Endothelial cell of umbilical vein (primary cell): ENCODE results near the gene LPAR1. TPM values are rescaled to one million over a fixed set of nuclear protein-coding genes. Genes with fewer than 3 reads are reported as not detected.

Experiments
- BruUV-seq: library from RNA; stranded (reverse); fragments of 400-500 nt; replicated peaks from 2 replicates; lab custom pipeline; 2021; lab: Mats Ljungman, UMichigan
- CTCF ChIA-PET: fragments of 300-600, 350-600 bp; sonication (Branson Sonifier 250); formaldehyde crosslinking; loops from one replicate; lab custom pipeline; 2021; ENCODE audit warnings: antibody characterized with exemption, inconsistent platforms; lab: Charles Lee
- POLR2A ChIA-PET: fragments of 300-600, 350-600 bp; sonication (Branson Sonifier 250); formaldehyde crosslinking; loops from one replicate; lab custom pipeline; 2021; ENCODE audit warnings: antibody characterized with exemption, inconsistent platforms; lab: Charles Lee
- DNase-seq: peaks from one replicate; pipeline ENCODE4 v3.0.0-alpha.2; 2011; ENCODE audit warnings: low read depth, low spot score
- FAIRE-seq: peaks from 2 replicates; lab custom pipeline; 2011; peaks lifted over from hg19 to GRCh38; lab: Jason Lieb, UNC
- H2AFZ ChIP-seq: 2 replicates; pipeline ENCODE4 v1.6.0; 2012; ENCODE audit warnings: low read depth, low read length, control low read depth, inconsistent platforms
- H3K27ac ChIP-seq: 2 replicates; pipeline ENCODE4 v1.5.1; 2011; ENCODE audit warnings: low read depth, mild to moderate bottlenecking, control low read depth, low read length, moderate library complexity; ENCODE audit not compliant: insufficient read depth
- H3K27me3 ChIP-seq, 2 experiments: 2 replicates each; pipeline versions ENCODE4 v1.6.0 to v1.6.1; 2011; ENCODE audit warnings: low read length in 2 of 2, mixed read lengths in 1 of 2; ENCODE audit not compliant: control insufficient read depth in 2 of 2, insufficient read depth in 2 of 2
- H3K36me3 ChIP-seq, 2 experiments: 2 replicates in 1 of 2; 3 replicates in 1 of 2; pipeline ENCODE4 v1.5.1; 2011; ENCODE audit warnings: low read length in 2 of 2, mild to moderate bottlenecking in 1 of 2, moderate library complexity in 1 of 2; ENCODE audit not compliant: control insufficient read depth in 2 of 2, insufficient read depth in 2 of 2; ENCODE audit errors: extremely low read depth in 1 of 2
- H3K4me1 ChIP-seq: 3 replicates; pipeline ENCODE4 v1.5.1; 2011; ENCODE audit warnings: mild to moderate bottlenecking, low read length; ENCODE audit not compliant: control insufficient read depth, insufficient read depth; ENCODE audit errors: extremely low read depth
- H3K4me2 ChIP-seq: 2 replicates; pipeline ENCODE4 v1.6.1; 2011; ENCODE audit warnings: low read length, control low read depth, mixed read lengths; ENCODE audit not compliant: insufficient read depth
- H3K4me3 ChIP-seq, 3 experiments: fragments of 200-600 bp in 1 of 3; sonication (generic), shearing (Covaris generic) in 1 of 3; replicated peaks in 1 of 3; 2 replicates each; pipeline ENCODE4 v1.5.1; 2011 to 2016; ENCODE audit warnings: control low read depth in 3 of 3, low read length in 3 of 3, mild to moderate bottlenecking in 2 of 3, inconsistent platforms in 1 of 3, low read depth in 1 of 3, moderate library complexity in 1 of 3; ENCODE audit not compliant: insufficient read depth in 1 of 3
- H3K79me2 ChIP-seq: 2 replicates; pipeline ENCODE4 v1.6.0; 2012; ENCODE audit warnings: low read length, inconsistent platforms; ENCODE audit not compliant: control insufficient read depth, insufficient read depth
- H3K9ac ChIP-seq: replicated peaks from 2 replicates; pipeline ENCODE3; 2011; ENCODE audit warnings: low read length, control low read depth; ENCODE audit not compliant: insufficient read depth; ENCODE audit errors: extremely low read depth
- H3K9me1 ChIP-seq: replicated peaks from 3 replicates; pipeline ENCODE4 v1.6.0; 2011; ENCODE audit warnings: mild to moderate bottlenecking, low read length; ENCODE audit not compliant: control insufficient read depth, insufficient read depth; ENCODE audit errors: extremely low read depth
- H3K9me3 ChIP-seq: replicated peaks from 2 replicates; pipeline ENCODE4 v1.5.1; 2012; ENCODE audit warnings: low read length, inconsistent platforms; ENCODE audit not compliant: control insufficient read depth, insufficient read depth
- H4K20me1 ChIP-seq: replicated peaks from 2 replicates; pipeline ENCODE3; 2011; ENCODE audit warnings: mild to moderate bottlenecking, low read length; ENCODE audit not compliant: control insufficient read depth, insufficient read depth; ENCODE audit errors: extremely low read depth
- EZH2 ChIP-seq: IDR thresholded peaks from 2 replicates; pipeline ENCODE4 v1.6.1; 2012; ENCODE audit warnings: borderline replicate concordance, low read depth, mild to moderate bottlenecking, moderate library complexity, low read length, inconsistent platforms; ENCODE audit not compliant: severe bottlenecking
- FOS ChIP-seq: IDR thresholded peaks from 2 replicates; pipeline ENCODE4 v1.6.1; 2011; ENCODE audit warnings: mild to moderate bottlenecking, low read length, moderate library complexity, borderline replicate concordance; ENCODE audit not compliant: insufficient read depth
- GATA2 ChIP-seq: IDR thresholded peaks from 2 replicates; pipeline ENCODE4 v1.7.0; 2011; ENCODE audit warnings: low read depth, mild to moderate bottlenecking, moderate library complexity, mixed read lengths, low read length; ENCODE audit not compliant: insufficient read length, insufficient read depth
- JUN ChIP-seq: IDR thresholded peaks from 2 replicates; pipeline ENCODE4 v1.6.1; 2011; ENCODE audit warnings: borderline replicate concordance, low read depth; ENCODE audit not compliant: insufficient read length, insufficient read depth
- MYC ChIP-seq: IDR thresholded peaks from one replicate; pipeline ENCODE4 v1.6.1; 2011; ENCODE audit warnings: mild to moderate bottlenecking, low read depth, low read length
- POLR2A ChIP-seq: IDR thresholded peaks from 2 replicates; pipeline ENCODE4 v1.6.1; 2012; ENCODE audit warnings: low read depth, mild to moderate bottlenecking, control low read depth, low read length
- POLR2AphosphoS5 ChIP-seq: IDR thresholded peaks from 2 replicates; pipeline ENCODE4 v1.6.1; 2012; ENCODE audit warnings: low read depth, mild to moderate bottlenecking, control low read depth, low read length, moderate library complexity; ENCODE audit not compliant: insufficient read depth
- dilution Hi-C: fragments of 300-500 bp; cut with MboI; formaldehyde crosslinking; loops from one replicate; pipeline ENCODE4 v1.15.0; 2019; ENCODE audit warnings: low sequenced_read_pairs; ENCODE audit not compliant: extremely low pct_ligation_motif_present
- intact Hi-C: fragments of 100-400 bp; cut with micrococcal nuclease; formaldehyde crosslinking; loops from one replicate; pipeline ENCODE4 v1.10.0; 2022
- polyA plus RNA-seq, 4 experiments: library from polyadenylated mRNA; depleted of rRNA in 3 of 4; stranded (reverse) in 3 of 4; unstranded in 1 of 4; fragments of >200 nt; gene quantifications; 2 replicates each; pipeline versions ENCODE4 v1.2.1 to v1.2.3, GENCODE V29; 2011 to 2012; ENCODE audit warnings: missing spikeins in 1 of 4
- total RNA-seq: library from RNA; stranded (reverse); gene quantifications from 2 replicates; pipeline ENCODE4 v1.2.3, GENCODE V29; 2021
- TF ChIP-seq, protein P1 (sequence below), 2 donors: IDR thresholded peaks; 1 replicate in 1 of 2; 2 replicates in 1 of 2; pipeline ENCODE4 v1.5.1; 2011; ENCODE audit warnings: low read length in 2 of 2, mild to moderate bottlenecking in 2 of 2, moderate library complexity in 2 of 2, control low read depth in 1 of 2, inconsistent platforms in 1 of 2, low read depth in 1 of 2; ENCODE audit not compliant: insufficient read depth in 1 of 2; ENCODE audit errors: extremely low read depth in 1 of 2
- TF ChIP-seq, protein P2 (sequence below): IDR thresholded peaks from 2 replicates; pipeline ENCODE4 v1.6.1; 2011; ENCODE audit not compliant: insufficient read depth, insufficient read length

LPAR1 gene
- total and polyA plus RNA-seq, 2 donors (not counting 3 experiments of a cell fraction or from before 2014, with no cell fraction given): 0.88 to 3.0 TPM

DNA sequence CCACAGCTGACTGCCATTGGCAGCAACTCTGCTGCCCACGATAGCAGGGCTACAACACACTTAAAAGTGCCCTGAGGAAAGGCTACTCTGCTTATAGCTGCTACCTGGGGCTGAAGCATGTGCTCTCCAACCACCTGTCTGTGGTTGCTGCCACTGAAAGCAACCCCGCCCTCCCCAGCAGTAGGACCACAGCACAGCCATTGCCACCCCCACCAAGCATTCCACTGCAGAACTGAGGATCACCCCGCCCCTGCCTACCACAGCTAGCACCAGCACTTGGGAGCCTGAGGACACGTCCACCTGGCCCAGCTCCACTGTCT is 85.8 kb downstream of the LPAR1 start:
- POLR2A ChIA-PET: no interaction called here
- Histone ChIP-seq H3K27me3 (no peaks in the 10 kb centered on the region), H3K4me2 (no peak overlapping the region), H3K36me3 (no peaks in the 10 kb centered on the region), H3K4me1 (no peaks in the 10 kb centered on the region), H3K79me2 (no peaks in the 10 kb centered on the region), H3K4me3 (no peak overlapping the region), H2AFZ (no peak overlapping the region), H3K9me1 (no peaks in the 10 kb centered on the region), H4K20me1 (no peaks in the 10 kb centered on the region), H3K9me3 (no peaks in the 10 kb centered on the region), H3K27ac (no peak overlapping the region), H3K9ac (no peak overlapping the region)
- DNase-seq (no peak), FAIRE-seq (no peak)
- dilution Hi-C loops: no loop called here
- CTCF ChIA-PET: interaction anchor here (1.2 kb wide), 1 partner anchor 14 kb away, joined by 3 read pairs; no protein-coding TSS in a partner anchor
- no TSS peak for BruUV-seq
- TF ChIP-seq POLR2AphosphoS5: no peak
- TF ChIP-seq JUN: no peak
- TF ChIP-seq POLR2A: no peak
- no peak for TF ChIP-seq GATA2
- TF ChIP-seq EZH2: no peak
- TF ChIP-seq, protein P1, sequence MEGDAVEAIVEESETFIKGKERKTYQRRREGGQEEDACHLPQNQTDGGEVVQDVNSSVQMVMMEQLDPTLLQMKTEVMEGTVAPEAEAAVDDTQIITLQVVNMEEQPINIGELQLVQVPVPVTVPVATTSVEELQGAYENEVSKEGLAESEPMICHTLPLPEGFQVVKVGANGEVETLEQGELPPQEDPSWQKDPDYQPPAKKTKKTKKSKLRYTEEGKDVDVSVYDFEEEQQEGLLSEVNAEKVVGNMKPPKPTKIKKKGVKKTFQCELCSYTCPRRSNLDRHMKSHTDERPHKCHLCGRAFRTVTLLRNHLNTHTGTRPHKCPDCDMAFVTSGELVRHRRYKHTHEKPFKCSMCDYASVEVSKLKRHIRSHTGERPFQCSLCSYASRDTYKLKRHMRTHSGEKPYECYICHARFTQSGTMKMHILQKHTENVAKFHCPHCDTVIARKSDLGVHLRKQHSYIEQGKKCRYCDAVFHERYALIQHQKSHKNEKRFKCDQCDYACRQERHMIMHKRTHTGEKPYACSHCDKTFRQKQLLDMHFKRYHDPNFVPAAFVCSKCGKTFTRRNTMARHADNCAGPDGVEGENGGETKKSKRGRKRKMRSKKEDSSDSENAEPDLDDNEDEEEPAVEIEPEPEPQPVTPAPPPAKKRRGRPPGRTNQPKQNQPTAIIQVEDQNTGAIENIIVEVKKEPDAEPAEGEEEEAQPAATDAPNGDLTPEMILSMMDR (IDR thresholded peaks at IDR 0.05; ENCODE audit: extremely low read depth in 1 of 2, insufficient read depth in 1 of 2, low read depth in 1 of 2, low read length in 2 of 2): no peak
- TF ChIP-seq FOS: no peak
- no peak for TF ChIP-seq MYC
- TF ChIP-seq, protein P2, sequence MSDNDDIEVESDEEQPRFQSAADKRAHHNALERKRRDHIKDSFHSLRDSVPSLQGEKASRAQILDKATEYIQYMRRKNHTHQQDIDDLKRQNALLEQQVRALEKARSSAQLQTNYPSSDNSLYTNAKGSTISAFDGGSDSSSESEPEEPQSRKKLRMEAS: no peak
- intact Hi-C loops: no loop called here
